NCI-H2227 (cell line): ENCODE measurements around the gene G3BP1.
"Not testable (repeated sequence)": the region's sequence is repeated elsewhere in the genome, so short reads cannot be mapped to it uniquely, and the experiment has no call there.

ENCODE experiments used
- DNase-seq: peaks from one replicate; lab custom pipeline; 2025; ENCODE audit not compliant: unreplicated experiment; lab: John Stamatoyannopoulos, UW

G3BP1 gene

DNA sequence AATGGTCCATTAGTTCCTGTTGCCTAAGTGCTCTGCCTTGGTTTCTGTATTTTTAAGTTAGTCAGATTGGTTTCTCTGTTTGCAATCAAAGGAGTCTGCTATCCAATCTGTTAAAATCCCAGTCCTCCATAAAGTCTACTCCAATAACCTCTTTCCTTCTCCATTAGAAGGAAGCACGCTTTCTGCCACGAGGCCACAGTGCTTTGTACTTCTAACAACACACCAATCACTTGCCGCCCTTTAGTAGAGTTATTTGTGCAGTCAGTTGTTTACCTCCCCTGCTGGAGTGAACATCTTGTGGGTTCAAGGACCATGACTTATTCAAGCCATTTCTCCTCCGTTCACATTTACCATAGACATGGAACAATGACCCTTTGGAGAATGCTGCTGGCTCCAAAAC is 83.9 kb downstream of the G3BP1 start:
- DNase-seq = no peak

DNA sequence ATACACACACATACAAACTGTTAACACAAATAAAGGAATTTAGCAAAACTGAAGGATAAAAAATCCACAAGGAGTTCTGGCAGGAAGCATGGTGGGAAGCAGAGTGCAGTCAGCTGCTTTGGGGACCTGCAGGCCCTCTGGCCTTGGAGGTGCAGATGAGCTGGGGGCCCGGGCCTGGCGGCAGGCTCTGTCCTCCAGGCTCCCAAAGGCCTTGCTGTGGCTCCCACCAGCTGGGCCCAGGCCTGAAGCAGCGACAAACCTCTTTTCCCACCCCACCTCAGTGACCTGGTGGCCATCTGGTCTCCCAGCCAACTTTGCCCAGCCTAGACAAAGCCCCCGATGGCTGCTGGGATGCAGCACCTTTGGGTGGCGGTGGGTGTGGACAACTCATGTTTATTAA is 85.1 kb downstream of the G3BP1 start:
- DNase-seq = no peak

DNA sequence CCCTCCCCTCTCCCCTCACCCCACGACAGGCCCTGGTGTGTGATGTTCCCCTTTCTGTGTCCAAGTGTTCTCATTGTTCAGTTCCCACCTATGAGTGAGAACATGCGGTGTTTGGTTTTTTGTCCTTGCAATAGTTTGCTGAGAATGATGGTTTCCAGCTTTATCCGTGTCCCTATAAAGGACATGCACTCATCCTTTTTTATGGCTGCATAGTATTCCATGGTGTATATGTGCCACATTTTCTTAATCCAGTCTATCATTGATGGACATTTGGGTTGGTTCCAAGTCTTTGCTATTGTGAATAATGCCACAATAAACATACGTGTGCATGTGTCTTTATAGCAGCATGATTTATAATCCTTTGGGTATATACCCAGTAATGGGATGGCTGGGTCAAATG is 89.1 kb downstream of the G3BP1 start:
- not testable (repeated sequence) for DNase-seq
